ENCODE results near the gene PROCA1. TPM values are rescaled to one million over a fixed set of nuclear protein-coding genes. Genes with fewer than 3 reads are reported as not detected.

The PROCA1 gene
- total and polyA plus RNA-seq, 9 of the 15 experiments (the other 6 are each of a cell fraction or from before 2014, with no cell fraction given) = 0.78 to 16.2 (median 5.6) TPM

DNA sequence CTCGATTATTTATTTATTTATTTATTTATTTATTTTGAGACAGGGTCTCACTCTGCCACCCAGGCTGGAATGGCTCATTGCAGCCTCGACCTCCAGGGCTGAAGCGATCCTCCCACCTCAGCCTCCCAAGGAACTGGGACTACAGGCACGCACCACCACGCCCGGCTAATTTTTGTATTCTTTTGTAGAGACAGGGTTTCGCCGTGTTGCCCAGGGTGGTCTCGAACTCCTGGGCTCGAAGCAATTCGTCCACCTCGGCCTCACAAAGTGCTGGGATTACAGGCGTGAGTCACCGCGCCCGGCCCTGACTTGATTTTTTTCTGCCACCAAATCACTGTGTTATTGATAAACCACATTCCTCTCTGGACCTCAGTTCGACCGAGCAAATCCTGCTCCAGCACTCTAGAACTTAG lies 7.3 kb upstream of the PROCA1 start (continued):
- TF ChIP-seq, protein P1, sequence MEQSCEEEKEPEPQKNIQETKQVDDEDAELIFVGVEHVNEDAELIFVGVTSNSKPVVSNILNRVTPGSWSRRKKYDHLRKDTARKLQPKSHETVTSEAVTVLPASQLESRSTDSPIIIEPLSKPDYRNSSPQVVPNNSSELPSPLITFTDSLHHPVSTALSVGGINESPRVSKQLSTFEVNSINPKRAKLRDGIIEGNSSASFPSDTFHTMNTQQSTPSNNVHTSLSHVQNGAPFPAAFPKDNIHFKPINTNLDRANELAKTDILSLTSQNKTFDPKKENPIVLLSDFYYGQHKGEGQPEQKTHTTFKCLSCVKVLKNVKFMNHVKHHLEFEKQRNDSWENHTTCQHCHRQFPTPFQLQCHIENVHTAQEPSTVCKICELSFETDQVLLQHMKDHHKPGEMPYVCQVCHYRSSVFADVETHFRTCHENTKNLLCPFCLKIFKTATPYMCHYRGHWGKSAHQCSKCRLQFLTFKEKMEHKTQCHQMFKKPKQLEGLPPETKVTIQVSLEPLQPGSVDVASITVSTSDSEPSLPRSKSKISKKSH (CRISPR knock-in tag; IDR thresholded peaks at IDR 0.05) = no peak
- TF ChIP-seq, protein P2, sequence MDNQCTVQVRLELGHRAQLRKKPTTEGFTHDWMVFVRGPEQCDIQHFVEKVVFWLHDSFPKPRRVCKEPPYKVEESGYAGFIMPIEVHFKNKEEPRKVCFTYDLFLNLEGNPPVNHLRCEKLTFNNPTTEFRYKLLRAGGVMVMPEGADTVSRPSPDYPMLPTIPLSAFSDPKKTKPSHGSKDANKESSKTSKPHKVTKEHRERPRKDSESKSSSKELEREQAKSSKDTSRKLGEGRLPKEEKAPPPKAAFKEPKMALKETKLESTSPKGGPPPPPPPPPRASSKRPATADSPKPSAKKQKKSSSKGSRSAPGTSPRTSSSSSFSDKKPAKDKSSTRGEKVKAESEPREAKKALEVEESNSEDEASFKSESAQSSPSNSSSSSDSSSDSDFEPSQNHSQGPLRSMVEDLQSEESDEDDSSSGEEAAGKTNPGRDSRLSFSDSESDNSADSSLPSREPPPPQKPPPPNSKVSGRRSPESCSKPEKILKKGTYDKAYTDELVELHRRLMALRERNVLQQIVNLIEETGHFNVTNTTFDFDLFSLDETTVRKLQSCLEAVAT (IDR thresholded peaks at IDR 0.05) = no peak
- TF ChIP-seq HDAC1 (IDR thresholded peaks at IDR 0.05) (peak in 1 of 2 experiments; percentile 98; a peak in 2 of 4 replicates), STAG1 (CRISPR knock-in tag; IDR thresholded peaks at IDR 0.05; ENCODE audit: borderline replicate concordance) (no peak), ZFP30 (CRISPR knock-in tag; IDR thresholded peaks at IDR 0.05; ENCODE audit: borderline replicate concordance) (no peak), HCFC1 (IDR thresholded peaks at IDR 0.05; ENCODE audit: low read depth, low read length) (no peak), JUND (IDR thresholded peaks at IDR 0.05; ENCODE audit: borderline replicate concordance, low read depth, low read length) (peak; percentile 72), JUND (tag; IDR thresholded peaks at IDR 0.05; ENCODE audit: borderline replicate concordance, low read depth, low read length) (peak; percentile 69; the same call in 2 of the 3 replicates), ZKSCAN8 (CRISPR knock-in tag; IDR thresholded peaks at IDR 0.05) (no peak), TEAD2 (tag; IDR thresholded peaks at IDR 0.05) (no peak), NELFE (IDR thresholded peaks at IDR 0.05; ENCODE audit: insufficient read depth, insufficient read length) (no peak), DACH1 (IDR thresholded peaks at IDR 0.05; ENCODE audit: partially characterized antibody) (no peak), SRSF7 (optimal IDR thresholded peaks at IDR 0.05; ENCODE audit: low read depth, low read length) (no peak), DDX20 (tag; IDR thresholded peaks at IDR 0.05; ENCODE audit: low read depth) (no peak)
- TF ChIP-seq, protein P3, sequence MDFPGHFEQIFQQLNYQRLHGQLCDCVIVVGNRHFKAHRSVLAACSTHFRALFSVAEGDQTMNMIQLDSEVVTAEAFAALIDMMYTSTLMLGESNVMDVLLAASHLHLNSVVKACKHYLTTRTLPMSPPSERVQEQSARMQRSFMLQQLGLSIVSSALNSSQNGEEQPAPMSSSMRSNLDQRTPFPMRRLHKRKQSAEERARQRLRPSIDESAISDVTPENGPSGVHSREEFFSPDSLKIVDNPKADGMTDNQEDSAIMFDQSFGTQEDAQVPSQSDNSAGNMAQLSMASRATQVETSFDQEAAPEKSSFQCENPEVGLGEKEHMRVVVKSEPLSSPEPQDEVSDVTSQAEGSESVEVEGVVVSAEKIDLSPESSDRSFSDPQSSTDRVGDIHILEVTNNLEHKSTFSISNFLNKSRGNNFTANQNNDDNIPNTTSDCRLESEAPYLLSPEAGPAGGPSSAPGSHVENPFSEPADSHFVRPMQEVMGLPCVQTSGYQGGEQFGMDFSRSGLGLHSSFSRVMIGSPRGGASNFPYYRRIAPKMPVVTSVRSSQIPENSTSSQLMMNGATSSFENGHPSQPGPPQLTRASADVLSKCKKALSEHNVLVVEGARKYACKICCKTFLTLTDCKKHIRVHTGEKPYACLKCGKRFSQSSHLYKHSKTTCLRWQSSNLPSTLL (IDR thresholded peaks at IDR 0.05) = no peak
- TF ChIP-seq, protein P4, sequence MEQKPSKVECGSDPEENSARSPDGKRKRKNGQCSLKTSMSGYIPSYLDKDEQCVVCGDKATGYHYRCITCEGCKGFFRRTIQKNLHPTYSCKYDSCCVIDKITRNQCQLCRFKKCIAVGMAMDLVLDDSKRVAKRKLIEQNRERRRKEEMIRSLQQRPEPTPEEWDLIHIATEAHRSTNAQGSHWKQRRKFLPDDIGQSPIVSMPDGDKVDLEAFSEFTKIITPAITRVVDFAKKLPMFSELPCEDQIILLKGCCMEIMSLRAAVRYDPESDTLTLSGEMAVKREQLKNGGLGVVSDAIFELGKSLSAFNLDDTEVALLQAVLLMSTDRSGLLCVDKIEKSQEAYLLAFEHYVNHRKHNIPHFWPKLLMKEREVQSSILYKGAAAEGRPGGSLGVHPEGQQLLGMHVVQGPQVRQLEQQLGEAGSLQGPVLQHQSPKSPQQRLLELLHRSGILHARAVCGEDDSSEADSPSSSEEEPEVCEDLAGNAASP (IDR thresholded peaks at IDR 0.05) = no peak
- TF ChIP-seq, protein P5, sequence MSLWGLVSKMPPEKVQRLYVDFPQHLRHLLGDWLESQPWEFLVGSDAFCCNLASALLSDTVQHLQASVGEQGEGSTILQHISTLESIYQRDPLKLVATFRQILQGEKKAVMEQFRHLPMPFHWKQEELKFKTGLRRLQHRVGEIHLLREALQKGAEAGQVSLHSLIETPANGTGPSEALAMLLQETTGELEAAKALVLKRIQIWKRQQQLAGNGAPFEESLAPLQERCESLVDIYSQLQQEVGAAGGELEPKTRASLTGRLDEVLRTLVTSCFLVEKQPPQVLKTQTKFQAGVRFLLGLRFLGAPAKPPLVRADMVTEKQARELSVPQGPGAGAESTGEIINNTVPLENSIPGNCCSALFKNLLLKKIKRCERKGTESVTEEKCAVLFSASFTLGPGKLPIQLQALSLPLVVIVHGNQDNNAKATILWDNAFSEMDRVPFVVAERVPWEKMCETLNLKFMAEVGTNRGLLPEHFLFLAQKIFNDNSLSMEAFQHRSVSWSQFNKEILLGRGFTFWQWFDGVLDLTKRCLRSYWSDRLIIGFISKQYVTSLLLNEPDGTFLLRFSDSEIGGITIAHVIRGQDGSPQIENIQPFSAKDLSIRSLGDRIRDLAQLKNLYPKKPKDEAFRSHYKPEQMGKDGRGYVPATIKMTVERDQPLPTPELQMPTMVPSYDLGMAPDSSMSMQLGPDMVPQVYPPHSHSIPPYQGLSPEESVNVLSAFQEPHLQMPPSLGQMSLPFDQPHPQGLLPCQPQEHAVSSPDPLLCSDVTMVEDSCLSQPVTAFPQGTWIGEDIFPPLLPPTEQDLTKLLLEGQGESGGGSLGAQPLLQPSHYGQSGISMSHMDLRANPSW (CRISPR knock-in tag; IDR thresholded peaks at IDR 0.05) = no peak
- TF ChIP-seq, protein P6, sequence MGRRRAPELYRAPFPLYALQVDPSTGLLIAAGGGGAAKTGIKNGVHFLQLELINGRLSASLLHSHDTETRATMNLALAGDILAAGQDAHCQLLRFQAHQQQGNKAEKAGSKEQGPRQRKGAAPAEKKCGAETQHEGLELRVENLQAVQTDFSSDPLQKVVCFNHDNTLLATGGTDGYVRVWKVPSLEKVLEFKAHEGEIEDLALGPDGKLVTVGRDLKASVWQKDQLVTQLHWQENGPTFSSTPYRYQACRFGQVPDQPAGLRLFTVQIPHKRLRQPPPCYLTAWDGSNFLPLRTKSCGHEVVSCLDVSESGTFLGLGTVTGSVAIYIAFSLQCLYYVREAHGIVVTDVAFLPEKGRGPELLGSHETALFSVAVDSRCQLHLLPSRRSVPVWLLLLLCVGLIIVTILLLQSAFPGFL (CRISPR knock-in tag; IDR thresholded peaks at IDR 0.05) = no peak
